GM19468 (cell line): ENCODE results near the gene SNAPC2.
"Not testable (repeated sequence)": the region's sequence is repeated elsewhere in the genome, so short reads cannot be mapped to it uniquely, and the experiment has no call there.

Experiments used
- ATAC-seq: cut with Tn5 transposase; IDR thresholded peaks from one replicate; pipeline ENCODE4 v1.9.1; 2021; ENCODE audit warnings: mild to moderate bottlenecking, moderate library complexity, moderate number of reproducible peaks; ENCODE audit not compliant: unreplicated experiment; ENCODE audit errors: extremely low read depth

SNAPC2 gene

GRCh38 chr19:7918615-7919421, 1.3 kb upstream of the SNAPC2 start:
- no peak for ATAC-seq

- peak; percentile 21 for ATAC-seq
Observed at GRCh38 chr19:7920519-7921301, 572 bp downstream of the SNAPC2 start.

- no peak for ATAC-seq
Observed at GRCh38 chr19:7921302-7921966, 1.3 kb downstream of the SNAPC2 start.

GRCh38 chr19:7921967-7922835, 2.1 kb downstream of the SNAPC2 start:
- no peak for ATAC-seq

GRCh38 chr19:7922836-7923195, 2.7 kb downstream of the SNAPC2 start:
- no peak for ATAC-seq

- no peak for ATAC-seq
Observed at GRCh38 chr19:7923295-7924191, 3.4 kb downstream of the SNAPC2 start.

- no peak for ATAC-seq
Observed at GRCh38 chr19:7924241-7924640, 4.1 kb downstream of the SNAPC2 start.

- ATAC-seq, result no peak
Observed at GRCh38 chr19:7924651-7925170, 4.6 kb downstream of the SNAPC2 start.

- ATAC-seq, result no peak
Observed at GRCh38 chr19:7925171-7925851, 5.2 kb downstream of the SNAPC2 start.

GRCh38 chr19:7926021-7926726, 6.0 kb downstream of the SNAPC2 start, which contains the start of gene CTXN1:
CTXN1 (minus strand) TSS chr19:7926135; CDS start chr19:7925538, 597 bp downstream.
- no peak for ATAC-seq

- ATAC-seq, result no peak
Observed at GRCh38 chr19:7926727-7927604, 6.8 kb downstream of the SNAPC2 start.

GRCh38 chr19:7927605-7928333, 7.6 kb downstream of the SNAPC2 start:
- no peak for ATAC-seq

GRCh38 chr19:7928334-7928706, 8.2 kb downstream of the SNAPC2 start:
- ATAC-seq, result no peak

GRCh38 chr19:7928741-7929701, 8.9 kb downstream of the SNAPC2 start:
- no peak for ATAC-seq

GRCh38 chr19:7930030-7930429, 9.9 kb downstream of the SNAPC2 start:
- not testable (repeated sequence) for ATAC-seq
